Measurements from ENCODE around the gene STPG2.

STPG2 gene

DNA sequence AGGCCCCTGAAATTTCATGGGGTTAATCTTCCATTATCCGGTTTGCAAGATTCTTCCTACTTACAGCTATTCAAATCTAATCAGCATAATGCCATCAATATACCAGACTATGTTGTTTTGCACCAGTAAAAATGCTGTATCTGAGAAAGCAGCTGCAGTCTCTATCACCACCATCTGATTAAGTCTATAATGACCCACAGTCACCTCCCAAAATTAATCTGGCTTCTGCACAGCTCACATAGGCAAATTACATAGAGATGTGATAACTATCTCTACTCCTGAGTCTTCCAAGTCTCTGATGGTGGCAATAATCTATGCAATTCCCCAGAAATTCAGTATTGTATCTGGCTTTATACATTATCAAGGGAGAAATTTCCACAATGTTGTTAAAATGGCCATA is 113.2 kb downstream of the STPG2 start:
- peak in 1 of 2 experiments; percentile 62 for DNase-seq
- TF ChIP-seq POLR2A (IDR thresholded peaks at IDR 0.05; ENCODE audit: low read length) (no peak), GATA1 (IDR thresholded peaks at IDR 0.05; ENCODE audit: low read depth, low read length) (no peak)

DNA sequence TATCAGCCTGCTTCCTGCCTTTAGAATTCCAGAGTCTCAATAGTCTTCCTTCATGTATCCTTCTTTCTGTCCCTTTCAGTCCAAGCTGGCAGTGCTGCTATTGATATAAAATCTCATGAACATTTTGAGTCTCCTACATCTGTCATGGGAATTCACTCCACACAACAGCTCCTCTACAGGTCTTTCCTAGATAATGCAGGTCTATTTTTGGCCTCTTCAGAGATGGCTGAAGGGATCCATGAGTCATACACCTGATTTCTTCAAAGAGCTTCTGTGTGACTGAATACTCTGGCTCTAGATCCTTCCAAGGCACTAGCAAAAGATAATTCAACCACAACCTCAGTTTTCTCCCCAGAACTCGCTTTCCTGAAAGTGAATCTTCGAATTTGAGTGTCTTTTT is 115.4 kb downstream of the STPG2 start:
- TF ChIP-seq POLR2A (IDR thresholded peaks at IDR 0.05; ENCODE audit: low read length): no peak
- no peak for TF ChIP-seq GATA1 (IDR thresholded peaks at IDR 0.05; ENCODE audit: low read depth, low read length)
- no peak for DNase-seq

DNA sequence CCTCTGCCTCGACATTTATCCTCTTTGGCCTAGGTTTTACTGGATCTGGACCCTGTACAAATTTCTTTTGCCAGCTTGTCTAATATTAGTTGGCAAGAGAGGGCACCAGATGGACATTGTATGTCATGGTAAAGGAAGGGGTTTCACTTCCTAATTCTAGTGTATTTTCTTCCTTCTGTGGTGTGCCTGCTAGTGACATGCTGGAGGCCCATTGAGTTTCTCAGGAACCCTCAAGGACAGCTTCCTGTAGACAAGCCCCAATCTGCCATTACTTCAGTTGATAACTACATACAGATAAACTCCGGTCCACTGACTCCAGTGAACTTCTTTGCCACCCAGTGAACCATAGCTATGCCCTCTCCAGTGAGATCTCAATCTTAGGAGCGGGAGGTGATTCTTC is 116.9 kb downstream of the STPG2 start:
- TF ChIP-seq GATA1 (IDR thresholded peaks at IDR 0.05; ENCODE audit: low read depth, low read length) (no peak), POLR2A (IDR thresholded peaks at IDR 0.05; ENCODE audit: low read length) (no peak)
- no peak for DNase-seq

DNA sequence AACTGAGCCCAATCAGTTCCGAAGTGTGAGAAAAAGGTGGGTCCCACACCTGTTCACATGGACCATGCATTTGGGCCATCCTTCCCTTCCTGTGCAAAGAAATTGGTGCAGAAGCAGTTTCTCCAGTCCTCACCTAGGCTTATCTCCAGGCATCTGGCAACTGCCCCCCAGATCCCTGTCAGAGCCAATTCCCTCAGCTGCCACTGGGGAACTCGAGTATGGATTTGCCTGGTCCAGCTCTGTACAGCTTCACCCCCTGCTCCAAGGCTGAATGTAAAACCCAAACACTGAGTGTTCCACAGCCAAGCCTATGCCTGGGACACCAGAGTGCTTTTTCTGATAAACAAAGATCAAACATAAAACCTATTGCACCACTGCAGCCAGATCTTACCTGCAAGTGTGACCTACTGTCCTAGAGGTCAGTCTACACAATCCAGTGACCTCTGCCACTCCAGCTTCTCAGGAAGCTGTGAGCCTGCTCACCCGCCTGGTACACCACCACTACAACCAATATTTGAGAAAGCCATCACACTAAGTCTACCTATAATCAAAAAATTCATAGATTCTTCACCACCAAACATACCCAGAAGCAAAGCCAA is 136.4 kb downstream of the STPG2 start:
- TF ChIP-seq POLR2A (IDR thresholded peaks at IDR 0.05; ENCODE audit: low read length): no peak
- TF ChIP-seq GATA1 (IDR thresholded peaks at IDR 0.05; ENCODE audit: low read depth, low read length): no peak

DNA sequence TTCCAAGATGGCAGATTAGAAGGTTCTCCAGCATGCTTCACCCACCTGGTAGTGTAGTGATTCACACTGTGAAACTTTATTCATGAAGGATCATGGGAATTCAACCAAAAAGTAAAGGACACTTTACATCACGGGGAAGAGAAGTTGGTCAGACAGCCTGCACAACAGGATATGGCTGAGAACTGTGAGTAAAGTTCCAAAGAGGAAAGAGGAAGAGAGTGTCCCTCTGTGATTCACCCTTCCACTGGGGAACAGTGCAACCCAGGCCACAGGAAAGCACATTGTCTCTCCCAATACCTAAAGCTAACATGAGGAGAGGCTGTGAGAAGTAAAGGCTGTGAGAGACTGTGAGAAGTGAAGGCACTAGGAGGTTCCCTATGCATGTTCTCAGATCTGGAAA is 137.2 kb downstream of the STPG2 start:
- no peak for TF ChIP-seq GATA1 (IDR thresholded peaks at IDR 0.05; ENCODE audit: low read depth, low read length)
- TF ChIP-seq POLR2A (IDR thresholded peaks at IDR 0.05; ENCODE audit: low read length): no peak
- no peak for DNase-seq

More for the DNA sequence above, 136.4 kb downstream of the STPG2 start:
- no peak for DNase-seq

DNA sequence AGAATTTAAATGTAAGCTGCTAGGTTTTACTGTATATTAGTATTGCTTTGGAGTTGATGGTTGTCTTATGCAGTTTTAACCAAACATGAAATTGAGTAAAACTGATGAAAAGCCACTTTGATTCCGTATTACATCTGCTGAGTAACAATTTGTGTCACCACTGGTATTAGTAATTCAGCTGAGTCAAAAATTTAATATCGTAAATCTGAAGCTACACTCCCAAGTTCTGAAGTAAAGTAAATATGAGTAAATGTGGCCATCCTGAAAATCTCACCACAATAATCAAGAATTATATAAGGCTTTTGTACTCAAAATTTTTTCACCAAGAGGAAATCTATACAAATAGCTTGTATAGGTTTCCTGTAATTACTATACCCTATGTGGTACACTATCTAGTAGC is 142.3 kb downstream of the STPG2 start:
- TF ChIP-seq POLR2A (IDR thresholded peaks at IDR 0.05; ENCODE audit: low read length): no peak
- DNase-seq: no peak

DNA sequence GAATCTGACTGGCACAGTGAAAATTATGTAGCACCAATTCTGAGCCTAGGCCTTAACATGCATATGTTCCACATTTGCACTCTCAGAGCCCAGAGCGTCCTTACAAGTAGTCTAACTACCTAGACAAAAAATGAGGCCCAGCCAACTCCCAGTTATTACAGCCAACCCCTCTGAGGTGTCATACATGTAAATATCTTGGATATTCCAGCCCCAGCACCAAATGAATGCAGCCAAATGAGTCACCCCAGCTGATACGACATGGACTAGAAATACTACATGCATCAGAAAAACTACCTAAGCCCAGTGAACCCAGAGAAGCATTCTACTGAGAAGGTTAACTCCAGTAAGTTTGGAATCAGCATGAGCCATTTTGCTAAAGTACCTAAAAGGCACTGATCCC is 145.1 kb downstream of the STPG2 start:
- DNase-seq: no peak
- no peak for TF ChIP-seq GATA1 (IDR thresholded peaks at IDR 0.05; ENCODE audit: low read depth, low read length)
- TF ChIP-seq POLR2A (IDR thresholded peaks at IDR 0.05; ENCODE audit: low read length): no peak

DNA sequence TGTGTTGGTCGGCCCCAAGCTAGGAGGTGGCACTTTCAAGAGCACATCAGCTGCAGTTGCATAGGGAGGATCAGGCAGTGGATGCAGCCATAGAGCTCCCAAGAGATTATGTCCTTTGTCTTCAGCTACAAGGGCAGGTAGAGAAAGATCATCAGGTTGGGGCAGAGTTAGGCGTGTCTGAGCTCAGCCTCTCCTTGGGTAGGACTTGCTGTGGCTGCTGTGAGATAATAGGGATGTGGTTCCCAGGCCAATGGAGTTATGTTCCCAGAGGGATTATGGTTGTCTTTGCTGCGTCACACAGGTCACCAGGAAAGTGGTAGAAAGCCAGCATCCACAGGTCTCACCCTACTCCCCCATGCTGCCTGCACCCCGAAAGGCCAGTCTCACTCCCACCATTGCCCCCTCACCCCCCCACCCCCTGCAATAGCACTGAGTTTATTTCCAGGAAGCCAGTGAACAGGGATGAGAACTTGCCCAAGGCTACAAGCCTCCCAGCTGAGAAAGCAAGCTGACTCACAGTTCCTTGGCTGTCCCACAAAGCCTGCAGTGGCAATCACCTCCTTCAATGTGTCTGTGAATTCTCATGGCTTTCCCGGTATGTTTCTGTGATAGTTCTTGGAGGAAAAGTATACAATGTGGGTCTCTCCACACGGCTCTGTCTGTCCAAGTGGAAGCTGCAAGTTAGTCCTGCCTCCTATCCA is 148.4 kb downstream of the STPG2 start:
- TF ChIP-seq GATA1 (IDR thresholded peaks at IDR 0.05; ENCODE audit: low read depth, low read length) (no peak), POLR2A (IDR thresholded peaks at IDR 0.05; ENCODE audit: low read length) (no peak)
- DNase-seq: no peak

DNA sequence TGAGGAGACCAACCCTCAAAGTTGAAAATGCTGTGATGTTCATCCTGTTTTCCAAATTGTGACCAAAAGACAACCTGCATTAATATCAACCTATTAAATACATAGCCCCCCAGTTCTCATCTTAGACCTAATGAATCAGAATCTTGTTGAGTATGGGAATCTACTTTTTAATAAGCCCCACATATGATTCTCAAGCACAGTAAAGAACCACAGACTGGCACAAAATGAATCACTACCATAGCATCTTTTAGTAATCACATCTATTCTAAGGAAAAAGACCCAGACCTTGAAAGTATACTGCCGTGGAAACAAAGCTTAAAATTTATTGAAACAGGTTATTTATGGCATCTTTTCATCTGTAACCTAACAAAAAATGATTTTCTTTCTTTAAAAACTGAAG is 152.9 kb downstream of the STPG2 start:
- DNase-seq: no peak
- TF ChIP-seq POLR2A (IDR thresholded peaks at IDR 0.05; ENCODE audit: low read length): no peak
- no peak for TF ChIP-seq GATA1 (IDR thresholded peaks at IDR 0.05; ENCODE audit: low read depth, low read length)

DNA sequence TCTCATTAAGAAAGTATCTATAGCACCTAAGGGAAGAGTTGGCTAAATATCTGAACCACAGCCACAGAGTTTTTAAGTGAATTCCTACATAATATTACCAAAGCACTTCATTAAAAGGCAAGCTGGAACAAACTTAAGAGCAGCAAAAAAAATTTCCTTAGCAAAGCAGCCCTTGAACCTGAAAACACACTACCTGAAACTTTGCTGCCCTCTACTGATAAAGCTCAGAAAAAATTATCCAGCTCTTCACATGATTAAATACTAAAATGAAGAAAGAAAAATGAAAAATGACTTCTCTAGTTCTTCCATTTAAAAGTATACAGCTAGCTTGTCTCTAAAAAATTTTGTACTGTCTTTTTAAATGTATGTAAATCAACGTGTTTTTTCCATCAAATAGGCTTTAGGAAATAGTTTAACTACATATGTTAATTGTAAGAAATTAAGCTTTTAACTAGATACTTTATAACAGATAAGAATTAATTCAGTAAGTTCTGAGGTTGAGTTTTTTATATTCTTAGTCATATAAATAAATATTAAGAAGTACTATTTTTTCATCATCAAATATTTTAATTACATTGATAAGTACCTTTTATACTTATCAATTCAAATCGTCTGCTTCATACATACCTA is 156.1 kb downstream of the STPG2 start:
- TF ChIP-seq GATA1 (IDR thresholded peaks at IDR 0.05; ENCODE audit: low read depth, low read length) (no peak), POLR2A (IDR thresholded peaks at IDR 0.05; ENCODE audit: low read length) (no peak)
- DNase-seq: peak; percentile 8 to 30

DNA sequence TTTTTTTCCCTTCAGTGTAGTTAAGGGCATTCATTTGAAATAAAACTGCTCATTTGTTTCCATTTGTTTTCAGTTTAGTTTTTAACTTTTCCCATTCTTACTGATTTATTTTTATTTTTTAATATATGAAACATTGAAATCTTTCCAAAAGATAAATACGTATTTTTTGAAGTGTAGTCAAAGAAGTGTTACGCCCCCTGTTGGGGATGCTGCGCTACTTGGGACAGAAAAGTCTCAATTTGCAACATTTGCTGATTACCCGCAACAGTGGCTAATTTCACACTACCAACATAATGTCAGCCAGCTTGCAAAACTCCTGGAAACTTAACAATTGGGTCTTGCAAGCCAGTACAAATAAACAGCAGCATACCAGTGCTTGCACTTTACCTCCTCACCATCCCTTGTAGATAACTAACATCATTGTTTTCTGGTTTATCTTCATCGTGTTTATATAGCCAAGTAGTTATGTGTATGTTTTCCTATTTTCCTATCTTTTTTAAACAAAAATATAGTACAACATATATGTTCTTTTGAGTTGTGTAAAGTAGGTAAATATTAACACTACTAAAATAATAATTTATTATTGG is 158.6 kb downstream of the STPG2 start:
- DNase-seq: peak; percentile 8 to 18
- no peak for TF ChIP-seq POLR2A (IDR thresholded peaks at IDR 0.05; ENCODE audit: low read length)
- no peak for TF ChIP-seq GATA1 (IDR thresholded peaks at IDR 0.05; ENCODE audit: low read depth, low read length)

DNA sequence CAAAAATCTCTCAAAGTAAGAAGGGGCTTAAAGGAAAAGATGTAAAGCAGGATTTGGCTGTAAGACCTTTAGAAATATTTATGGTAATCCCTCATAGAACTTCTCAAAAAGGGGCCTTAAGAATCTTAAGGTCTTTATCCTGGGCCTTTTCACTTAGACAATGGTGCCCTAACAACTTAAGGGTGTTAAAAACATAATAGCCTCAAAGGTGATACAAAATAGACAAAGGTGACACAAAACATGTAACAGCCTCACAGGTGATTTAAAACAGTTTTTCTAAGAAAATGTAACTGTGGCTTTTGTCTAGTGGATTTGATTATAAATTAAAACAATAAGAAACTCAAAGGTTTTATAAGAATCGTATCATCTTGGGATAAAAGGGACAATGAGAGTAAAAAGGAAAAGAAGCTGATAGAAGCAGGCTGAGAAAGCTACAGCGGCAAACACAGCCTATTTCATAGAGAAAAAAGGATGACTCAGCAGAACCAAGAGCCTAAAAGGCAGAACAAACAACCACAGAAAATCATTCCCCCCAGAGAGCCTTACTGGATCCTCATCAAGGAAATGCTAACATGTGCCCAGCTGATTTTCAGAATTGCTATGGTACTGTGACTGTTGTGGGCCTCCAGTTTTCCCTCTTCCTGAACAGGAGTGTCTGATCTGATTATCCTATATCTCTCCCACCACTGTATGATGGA is 164.3 kb downstream of the STPG2 start:
- TF ChIP-seq POLR2A (IDR thresholded peaks at IDR 0.05; ENCODE audit: low read length) (no peak), GATA1 (IDR thresholded peaks at IDR 0.05; ENCODE audit: low read depth, low read length) (no peak)
- no peak for DNase-seq

DNA sequence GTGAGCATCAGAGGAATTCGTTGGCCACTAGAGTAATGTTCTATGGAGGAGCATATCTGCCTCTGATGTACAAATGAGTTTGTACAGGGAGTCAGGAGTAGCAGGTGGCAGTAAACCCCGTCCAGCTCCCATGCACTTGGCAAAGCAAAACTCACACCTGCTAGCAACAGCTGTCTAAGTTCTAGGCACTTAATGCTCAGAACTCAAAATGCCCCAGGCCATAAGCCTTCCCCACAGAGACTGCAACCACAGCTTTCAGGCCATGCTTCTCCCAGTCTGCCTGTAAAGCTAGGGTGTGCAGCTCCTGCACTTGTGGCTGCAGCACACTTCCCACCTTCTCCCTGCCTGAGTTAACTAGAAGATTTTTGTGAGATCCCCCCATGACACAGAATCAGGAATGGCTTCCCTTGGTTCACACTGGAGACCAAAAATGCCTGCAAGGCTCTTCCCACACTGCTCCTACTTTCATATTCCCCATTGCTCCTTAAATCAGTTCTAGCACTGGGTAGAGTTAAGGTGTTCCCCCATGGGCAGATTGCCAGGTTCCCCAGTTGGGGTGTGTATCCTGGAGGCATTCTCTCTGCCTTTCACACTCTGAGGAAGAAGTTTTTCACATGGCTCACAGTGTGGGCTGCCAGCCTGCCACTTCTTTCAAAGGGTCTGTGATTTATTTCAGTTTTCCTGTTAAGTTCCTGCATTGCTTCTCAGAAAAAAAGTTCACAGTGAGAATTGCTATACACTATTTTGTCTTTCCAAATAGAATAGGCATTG is 189.9 kb downstream of the STPG2 start:
- TF ChIP-seq POLR2A (IDR thresholded peaks at IDR 0.05; ENCODE audit: low read length) (no peak), GATA1 (IDR thresholded peaks at IDR 0.05; ENCODE audit: low read depth, low read length) (no peak)
- DNase-seq: no peak

Measured in erythroblast (primary cell).